ENCODE data around the gene ORM2. TPM values are rescaled to one million over a fixed set of nuclear protein-coding genes. Genes with fewer than 3 reads are reported as not detected.

ORM2 gene
- total and polyA plus RNA-seq, 2 of the 8 experiments (the other 6 are each of a cell fraction or from before 2014, with no cell fraction given): 1.3 TPM; not detected in 1

GRCh38 chr9:114336699-114337395 is 7.2 kb downstream of the ORM2 start (continued):
- TF ChIP-seq CHD7 (IDR thresholded peaks at IDR 0.05; ENCODE audit: insufficient replicate concordance, low read length): no peak
- no peak for TF ChIP-seq POLR2A (IDR thresholded peaks at IDR 0.05; ENCODE audit: control extremely low read depth in 1 of 2, low read depth in 2 of 2, low read length in 2 of 2)
